A673 (cell line): ENCODE results near the gene GPER1. TPM values are rescaled to one million over a fixed set of nuclear protein-coding genes. Genes with fewer than 3 reads are reported as not detected.
"Not testable (repeated sequence)": the region's sequence is repeated elsewhere in the genome, so short reads cannot be mapped to it uniquely, and the experiment has no call there.

Source experiments
- BruUV-seq: library from RNA; stranded (reverse); fragments of 400-500 nt; replicated peaks from 2 replicates; lab custom pipeline; 2021; lab: Mats Ljungman, UMichigan
- CTCF ChIA-PET: fragments of 300-600 bp; sonication (Branson Sonifier 250); formaldehyde crosslinking; loops from one replicate; lab custom pipeline; 2022; ENCODE audit warnings: antibody characterized with exemption; lab: Charles Lee
- POLR2A ChIA-PET: fragments of 300-600 bp; sonication (Branson Sonifier 250); formaldehyde crosslinking; loops from one replicate; lab custom pipeline; 2022; ENCODE audit warnings: antibody characterized with exemption; ENCODE audit not compliant: low non-redundant PET; lab: Charles Lee
- DNase-seq: peaks from one replicate; pipeline ENCODE4 v3.0.0-alpha.2; 2015; ENCODE audit warnings: low spot score
- H3K27ac ChIP-seq: fragments of 200-600 bp; sonication (generic); 2 replicates; pipeline ENCODE4 v1.5.1; 2016; ENCODE audit warnings: mixed run types, low read depth, mild to moderate bottlenecking, mixed read lengths, antibody characterized with exemption, low read length; ENCODE audit not compliant: poor library complexity, severe bottlenecking
- H3K27me3 ChIP-seq: fragments of 200-600 bp; sonication (generic); replicated peaks from 2 replicates; pipeline ENCODE4 v1.6.1; 2017; ENCODE audit warnings: mixed run types, low read depth, mild to moderate bottlenecking, mixed read lengths, antibody characterized with exemption, low read length; ENCODE audit not compliant: insufficient read depth, poor library complexity
- H3K36me3 ChIP-seq: fragments of 200-600 bp; sonication (generic); 2 replicates; pipeline ENCODE4 v1.6.1; 2016; ENCODE audit warnings: mixed run types, mild to moderate bottlenecking, mixed read lengths, antibody characterized with exemption, low read length; ENCODE audit not compliant: insufficient read depth, poor library complexity, severe bottlenecking
- H3K4me1 ChIP-seq: fragments of 200-600 bp; sonication (generic); 2 replicates; pipeline ENCODE4 v1.6.1; 2017; ENCODE audit warnings: mixed run types, mild to moderate bottlenecking, mixed read lengths, antibody characterized with exemption, low read length; ENCODE audit not compliant: insufficient read depth, poor library complexity, severe bottlenecking
- H3K4me3 ChIP-seq: fragments of 200-600 bp; sonication (generic); 2 replicates; pipeline ENCODE4 v1.5.1; 2016; ENCODE audit warnings: low read depth, mixed run types, mild to moderate bottlenecking, mixed read lengths, low read length; ENCODE audit not compliant: poor library complexity, severe bottlenecking
- H3K9me3 ChIP-seq: fragments of 200-600 bp; sonication (generic); 2 replicates; pipeline ENCODE4 v1.6.1; 2016; ENCODE audit warnings: mixed run types, low read depth, mild to moderate bottlenecking, mixed read lengths, antibody characterized with exemption, low read length; ENCODE audit not compliant: poor library complexity, severe bottlenecking
- EZH2 ChIP-seq: fragments of 200-600 bp; sonication (generic); IDR thresholded peaks from 2 replicates; pipeline ENCODE4 v1.6.1; 2017; ENCODE audit warnings: borderline replicate concordance, low read depth, mild to moderate bottlenecking, mixed read lengths, antibody characterized with exemption, low read length; ENCODE audit not compliant: poor library complexity, severe bottlenecking
- intact Hi-C: fragments of 100-400 bp; cut with micrococcal nuclease; formaldehyde crosslinking; loops from one replicate; pipeline ENCODE4 v1.10.0; 2022; ENCODE audit not compliant: unreplicated experiment
- total RNA-seq: library from RNA; stranded (reverse); gene quantifications from 2 replicates; pipeline ENCODE4 v1.2.3, GENCODE V29; 2021
- TF ChIP-seq, protein P1 (sequence below): fragments of 300-800, 200-600 bp; sonication (generic); conservative IDR thresholded peaks from 2 replicates; pipeline ENCODE4 v1.5.1; 2017; ENCODE audit warnings: low read depth, mild to moderate bottlenecking, antibody characterized with exemption, low read length, moderate library complexity, mixed read lengths

Gene GPER1
- total RNA-seq, 1 experiment from 2014 or later, result 0.37 TPM

DNA sequence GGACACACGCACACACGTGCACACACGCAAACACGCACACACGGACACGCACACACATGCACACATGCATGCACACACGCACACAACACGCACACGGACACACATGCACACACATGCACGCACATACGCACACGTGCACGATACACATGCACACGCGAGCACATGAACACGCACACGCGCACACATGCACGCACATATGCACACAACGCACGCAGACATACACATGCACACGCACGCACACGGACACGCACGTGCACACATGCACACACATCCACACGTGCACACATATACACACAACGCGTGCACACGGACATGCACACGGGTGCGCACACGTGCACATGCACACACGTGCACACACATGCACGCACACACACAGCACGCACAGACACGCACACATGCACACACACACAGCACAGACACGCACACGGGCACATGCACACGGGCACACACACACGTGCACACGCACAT lies 17.3 kb upstream of the GPER1 start:
- CTCF ChIA-PET, result no interaction called here
- Histone ChIP-seq H3K27me3 (no peaks in the 10 kb centered on the region), H3K9me3 (no peaks in the 10 kb centered on the region), H3K27ac (no peak overlapping the region), H3K4me3 (no peak overlapping the region), H3K36me3 (no peaks in the 10 kb centered on the region), H3K4me1 (peaks cover 1% of the 10 kb centered on the region)
- DNase-seq, result no peak
- intact Hi-C loops, result no loop called here
- BruUV-seq, result no TSS peak
- TF ChIP-seq, protein P1, sequence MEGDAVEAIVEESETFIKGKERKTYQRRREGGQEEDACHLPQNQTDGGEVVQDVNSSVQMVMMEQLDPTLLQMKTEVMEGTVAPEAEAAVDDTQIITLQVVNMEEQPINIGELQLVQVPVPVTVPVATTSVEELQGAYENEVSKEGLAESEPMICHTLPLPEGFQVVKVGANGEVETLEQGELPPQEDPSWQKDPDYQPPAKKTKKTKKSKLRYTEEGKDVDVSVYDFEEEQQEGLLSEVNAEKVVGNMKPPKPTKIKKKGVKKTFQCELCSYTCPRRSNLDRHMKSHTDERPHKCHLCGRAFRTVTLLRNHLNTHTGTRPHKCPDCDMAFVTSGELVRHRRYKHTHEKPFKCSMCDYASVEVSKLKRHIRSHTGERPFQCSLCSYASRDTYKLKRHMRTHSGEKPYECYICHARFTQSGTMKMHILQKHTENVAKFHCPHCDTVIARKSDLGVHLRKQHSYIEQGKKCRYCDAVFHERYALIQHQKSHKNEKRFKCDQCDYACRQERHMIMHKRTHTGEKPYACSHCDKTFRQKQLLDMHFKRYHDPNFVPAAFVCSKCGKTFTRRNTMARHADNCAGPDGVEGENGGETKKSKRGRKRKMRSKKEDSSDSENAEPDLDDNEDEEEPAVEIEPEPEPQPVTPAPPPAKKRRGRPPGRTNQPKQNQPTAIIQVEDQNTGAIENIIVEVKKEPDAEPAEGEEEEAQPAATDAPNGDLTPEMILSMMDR, result no peak
- TF ChIP-seq EZH2, result no peak
- POLR2A ChIA-PET, result no interaction called here

DNA sequence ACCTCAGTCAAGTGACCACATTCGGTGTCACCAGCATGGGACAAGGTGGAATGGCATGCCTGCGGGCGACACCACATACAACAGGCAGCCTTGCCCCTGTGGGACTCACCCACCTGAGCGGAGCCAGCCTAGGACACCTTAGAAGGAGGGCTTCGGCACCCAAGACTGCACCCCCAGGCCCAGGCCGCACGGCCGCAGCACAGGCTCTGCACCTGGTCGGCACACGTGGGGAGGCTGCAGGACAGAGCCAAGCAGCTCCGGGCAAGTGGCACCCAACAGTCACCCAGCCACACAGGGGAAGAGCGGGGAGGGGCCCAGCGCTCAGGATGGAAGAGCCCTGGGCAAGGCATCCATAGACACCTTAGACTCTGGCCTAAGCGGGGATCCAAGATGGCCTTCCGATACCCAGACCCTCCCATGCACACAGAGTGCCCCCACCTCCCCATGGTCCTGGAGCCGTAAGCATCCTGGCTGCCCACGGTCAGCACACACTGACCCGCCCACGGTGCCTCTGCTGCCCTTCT lies 16.1 kb upstream of the GPER1 start:
- Histone ChIP-seq H3K9me3 (no peaks in the 10 kb centered on the region), H3K27ac (no peak overlapping the region), H3K36me3 (no peaks in the 10 kb centered on the region), H3K27me3 (no peaks in the 10 kb centered on the region), H3K4me3 (no peak overlapping the region), H3K4me1 (no peaks in the 10 kb centered on the region)
- intact Hi-C loops, result no loop called here
- no peak for DNase-seq
- no TSS peak for BruUV-seq
- ChIA-PET POLR2A (interaction anchor here (0.6 kb wide), 1 partner anchor 127 kb away, joined by 9 read pairs; no protein-coding TSS in a partner anchor), CTCF (no interaction called here)
- TF ChIP-seq, protein P1, result no peak
- TF ChIP-seq EZH2, result no peak

DNA sequence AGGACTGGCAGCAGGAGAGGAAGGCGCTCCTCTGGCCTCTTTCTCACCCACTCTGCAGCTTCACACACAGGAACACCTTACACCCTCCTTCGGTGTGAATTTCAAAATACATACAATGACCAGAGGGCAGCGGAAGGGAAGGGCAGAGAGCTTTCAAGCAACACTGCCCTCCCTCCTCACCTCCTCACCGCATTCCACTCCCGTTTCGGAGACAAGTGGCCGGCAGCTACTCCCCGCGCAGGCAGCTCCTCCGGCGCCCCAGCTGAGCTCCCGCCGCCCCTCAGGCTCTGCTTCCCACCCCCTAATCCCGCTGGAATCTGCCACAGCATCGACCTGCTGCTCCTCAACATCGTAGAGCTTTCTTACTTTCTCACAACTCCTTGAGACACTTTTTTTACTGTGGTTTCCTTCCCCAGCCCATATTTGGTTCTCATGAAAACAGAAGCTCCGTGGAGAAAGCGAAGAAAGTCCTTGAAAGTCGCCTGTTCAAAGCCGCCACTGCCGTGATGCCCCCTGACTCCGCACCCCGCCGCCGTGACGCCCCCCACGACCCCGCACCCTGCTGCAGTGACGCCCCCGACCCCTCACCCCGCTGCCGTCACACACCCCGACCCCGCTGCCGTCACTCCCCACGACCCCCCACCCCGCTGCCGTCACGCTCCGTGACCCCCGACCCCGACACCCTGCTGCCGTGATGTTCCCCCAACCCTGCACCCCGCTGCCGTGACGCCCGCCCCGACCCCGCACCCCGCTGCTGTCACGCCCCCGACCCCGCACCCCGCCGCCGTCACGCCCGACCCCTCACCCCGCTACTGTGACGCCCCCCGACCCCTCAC lies 14.6 kb upstream of the GPER1 start:
- Histone ChIP-seq H3K27ac (no peak overlapping the region), H3K9me3 (no peaks in the 10 kb centered on the region), H3K4me1 (no peaks in the 10 kb centered on the region), H3K4me3 (no peak overlapping the region), H3K36me3 (no peaks in the 10 kb centered on the region), H3K27me3 (no peaks in the 10 kb centered on the region)
- CTCF ChIA-PET, result no interaction called here
- intact Hi-C loops, result no loop called here
- DNase-seq, result no peak
- TF ChIP-seq EZH2, result no peak
- TF ChIP-seq, protein P1, result no peak
- POLR2A ChIA-PET, result no interaction called here
- no TSS peak for BruUV-seq

DNA sequence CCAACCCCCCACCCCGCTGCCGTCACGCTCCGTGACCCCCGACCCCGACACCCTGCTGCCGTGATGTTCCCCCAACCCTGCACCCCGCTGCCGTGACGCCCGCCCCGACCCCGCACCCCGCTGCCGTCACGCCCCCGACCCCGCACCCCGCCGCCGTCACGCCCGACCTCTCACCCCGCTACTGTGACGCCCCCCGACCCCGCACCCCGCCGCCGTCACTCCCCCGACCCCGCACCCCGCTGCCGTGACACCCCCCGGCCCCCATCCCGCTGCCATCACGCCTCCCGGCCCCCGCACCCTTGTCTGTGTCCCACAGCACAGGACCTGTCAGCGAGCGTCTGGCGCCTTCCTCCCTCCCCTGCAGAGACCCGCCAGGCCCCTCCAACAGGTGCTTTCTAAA lies 13.9 kb upstream of the GPER1 start:
- H3K4me1 ChIP-seq, H3K27me3 ChIP-seq, POLR2A ChIA-PET, H3K36me3 ChIP-seq, intact Hi-C loops, H3K4me3 ChIP-seq, CTCF ChIA-PET, H3K27ac ChIP-seq, H3K9me3 ChIP-seq, BruUV-seq, DNase-seq: not testable (repeated sequence)
